ENCODE data around the gene KDM5A.

KDM5A gene

DNA sequence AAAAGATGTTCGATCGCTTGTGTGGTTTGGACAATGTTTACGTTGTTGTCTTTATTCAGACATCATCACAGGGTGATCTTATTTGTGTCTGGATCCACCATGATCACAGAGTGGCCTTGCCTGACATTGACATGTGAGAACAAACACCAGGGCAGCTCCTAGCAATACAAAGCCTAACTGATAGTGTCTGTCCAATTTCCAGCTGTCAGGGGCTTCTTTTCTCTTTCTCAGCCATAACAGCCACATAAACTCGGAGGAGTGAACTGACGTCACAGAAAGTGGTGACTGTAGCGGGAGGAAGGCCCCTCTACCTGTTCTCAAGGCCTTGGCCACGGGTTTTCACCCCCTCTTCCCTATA, 120.7 kb downstream of the KDM5A start:
- no peak for DNase-seq

DNA sequence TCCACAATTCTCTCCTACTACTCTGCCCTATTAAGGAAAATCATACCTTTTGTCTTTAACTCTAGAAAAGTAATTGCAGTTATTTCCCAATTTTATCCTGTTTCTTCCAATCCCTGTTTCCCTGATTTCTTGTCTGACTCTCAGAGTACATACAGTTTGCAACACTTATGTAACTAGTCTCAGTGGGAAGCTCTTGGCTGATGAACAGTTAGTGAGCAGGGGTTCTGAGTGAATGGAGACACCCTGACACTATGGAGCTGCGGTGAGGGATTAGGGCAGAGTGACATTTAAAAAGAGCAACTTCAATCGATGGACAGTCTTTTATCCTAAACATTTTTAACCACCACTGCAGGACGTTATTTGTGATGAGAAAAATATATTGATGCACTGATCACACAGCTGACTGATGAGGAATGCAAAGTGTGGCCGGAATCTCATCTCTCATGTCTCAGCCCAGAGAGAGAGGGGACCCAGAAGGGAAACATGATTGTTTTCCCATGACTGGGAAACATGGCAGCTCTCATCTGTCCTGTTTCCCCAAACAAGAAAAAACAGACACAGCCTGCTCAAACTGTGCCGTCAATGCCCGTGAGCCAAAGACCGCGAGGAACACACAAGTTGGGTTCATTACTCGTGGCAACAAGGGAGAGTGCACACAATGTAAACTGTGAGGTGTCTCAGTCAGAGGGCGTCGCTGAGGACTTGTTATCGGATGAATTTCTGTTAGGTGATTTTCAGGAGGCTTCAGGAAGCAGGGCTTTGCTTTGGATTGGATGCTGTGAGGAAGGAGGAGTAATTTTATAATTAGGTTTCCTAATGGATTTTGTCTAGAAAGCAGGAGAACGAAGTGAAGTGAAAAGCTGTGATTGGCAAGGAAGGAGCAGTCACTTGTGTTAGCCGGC, 121.3 kb downstream of the KDM5A start:
- DNase-seq: no peak

DNA sequence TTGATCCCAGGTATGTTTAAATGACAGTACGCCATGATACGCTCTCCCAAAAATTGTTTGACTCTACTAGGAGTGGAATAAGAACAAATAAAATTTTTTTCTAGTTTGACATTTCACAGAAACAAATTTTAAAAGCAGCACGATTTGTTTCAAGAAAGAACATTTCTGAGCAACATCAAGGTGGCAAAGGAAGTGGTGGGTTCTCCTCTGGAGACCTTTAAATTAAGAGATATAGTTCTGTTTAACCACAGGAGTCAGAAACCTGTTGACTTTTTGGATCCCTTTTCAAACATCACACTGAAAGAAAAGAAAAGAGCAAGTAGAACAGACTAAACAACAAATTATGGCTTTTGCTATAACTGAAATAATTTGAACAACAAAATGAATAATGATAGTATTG, 124.0 kb downstream of the KDM5A start:
- no peak for DNase-seq

DNA sequence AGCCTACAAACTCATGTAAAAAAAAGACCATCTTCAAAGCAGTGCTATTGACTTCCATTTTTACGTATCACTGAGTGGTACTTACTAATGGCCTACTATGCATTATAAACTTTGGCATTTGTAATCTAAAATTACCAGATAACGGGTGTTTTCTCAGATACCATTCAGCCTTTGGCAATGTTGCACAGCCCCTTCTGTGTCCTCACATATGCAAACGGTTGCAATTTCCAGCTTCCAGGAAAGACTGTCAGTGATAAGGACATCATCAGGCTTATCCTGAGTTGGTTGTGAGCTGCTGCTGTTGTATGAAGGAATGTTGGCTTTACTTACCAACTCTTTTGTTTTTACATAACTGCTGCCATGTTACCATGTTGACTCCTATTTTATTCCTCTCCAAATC, 124.9 kb downstream of the KDM5A start:
- no peak for DNase-seq

DNA sequence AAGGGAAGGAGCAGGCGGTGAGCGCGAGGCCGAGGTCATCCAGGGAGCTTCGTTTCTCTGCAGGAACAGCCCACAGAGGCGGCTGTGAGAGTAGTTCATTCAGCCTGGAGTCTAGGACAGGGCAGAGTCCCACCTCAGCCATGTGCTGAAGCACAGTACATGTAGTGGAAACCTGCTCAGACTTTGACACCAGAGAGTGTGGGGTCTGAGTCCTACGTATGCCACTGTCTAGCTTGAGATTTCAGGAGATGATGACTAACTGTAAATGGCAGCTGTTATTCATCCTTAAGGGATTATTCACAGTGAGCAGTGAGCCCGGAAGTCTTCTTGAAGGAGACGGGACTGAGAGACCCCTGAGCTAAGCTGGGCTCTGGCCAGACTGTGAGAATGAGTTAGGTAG, 125.5 kb downstream of the KDM5A start:
- no peak for DNase-seq

DNA sequence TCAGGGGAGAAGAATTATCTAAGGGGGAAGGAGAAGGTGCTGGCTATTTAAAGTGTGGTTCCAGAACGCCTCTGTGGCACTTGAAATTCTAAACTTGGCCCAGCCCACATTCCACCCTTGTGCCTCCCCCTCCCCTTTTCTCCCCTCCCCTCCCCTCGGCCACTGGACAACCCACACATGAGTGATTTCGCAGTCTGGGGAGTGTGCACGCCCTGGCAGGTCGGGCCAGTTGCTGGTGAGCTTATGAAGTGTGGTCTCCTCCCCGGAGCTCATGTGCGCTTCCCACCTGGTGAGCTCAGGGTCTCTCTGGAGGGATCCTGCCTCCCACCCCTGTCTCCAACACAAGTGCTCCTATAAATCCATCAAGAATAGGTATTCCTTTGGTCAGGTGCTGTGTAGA, 126.3 kb downstream of the KDM5A start, which contains the start of gene SLC6A13:
Gene SLC6A13, minus strand, starts transcription at position 20 of the 400 bp plus-strand sequence. CDS start 2,784 bp downstream, outside the sequence.
- DNase-seq: no peak

DNA sequence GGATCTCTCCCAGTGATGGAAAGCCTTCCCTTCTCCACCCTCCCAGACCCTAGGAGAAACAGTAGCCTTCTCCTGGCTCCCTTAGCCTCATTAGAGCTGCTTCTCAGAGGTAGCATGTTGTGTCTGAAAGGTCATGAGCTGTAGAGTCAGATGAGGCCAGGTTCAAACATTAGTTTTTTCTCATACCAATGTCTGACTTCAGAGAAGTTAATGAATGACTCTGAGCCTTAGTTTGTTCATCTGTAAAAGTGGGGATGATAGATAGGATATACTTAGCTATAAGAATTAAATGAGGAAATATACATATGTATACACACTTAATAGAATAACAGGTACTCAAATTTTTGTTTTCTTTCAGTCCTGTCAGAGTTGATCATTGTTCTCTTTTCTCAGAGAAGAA, 127.0 kb downstream of the KDM5A start:
- no peak for DNase-seq

DNA sequence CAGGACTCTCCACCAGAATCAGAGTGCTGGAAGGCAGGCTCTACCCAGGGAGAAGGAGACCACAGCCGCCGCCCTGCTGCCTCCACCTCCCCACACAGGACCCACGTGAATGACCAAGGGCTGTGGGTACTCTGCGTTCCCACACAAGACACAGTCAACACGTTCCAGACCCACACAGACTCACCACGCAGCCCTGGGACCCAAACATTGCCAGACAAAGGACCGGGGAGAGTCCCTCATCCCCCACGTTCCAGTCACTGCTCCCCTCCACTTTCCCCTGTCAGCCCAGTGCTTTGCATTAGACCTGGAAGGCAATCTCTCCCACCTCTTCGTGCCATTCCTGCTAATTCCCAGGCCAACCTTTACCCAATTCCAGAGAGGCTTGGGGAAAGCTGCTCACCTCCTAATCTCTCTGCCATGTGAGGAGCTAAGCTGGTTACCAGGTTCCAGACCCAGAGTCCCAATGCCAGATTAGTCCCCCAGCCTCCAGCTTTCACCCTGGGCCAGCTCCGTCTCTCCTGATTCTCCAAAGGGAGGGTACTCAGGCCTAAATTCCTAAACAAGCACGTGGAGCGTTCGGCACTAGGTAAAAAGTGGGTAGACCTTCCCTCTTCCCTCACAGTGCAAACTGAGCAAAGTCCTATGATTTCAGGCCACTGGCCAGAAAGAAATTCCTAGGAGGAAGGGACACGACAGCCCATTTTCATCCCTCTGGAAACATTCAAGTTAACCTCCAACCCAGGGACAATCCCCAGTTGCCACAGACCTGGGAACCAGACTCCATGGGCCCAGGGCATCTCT, 131.4 kb downstream of the KDM5A start:
- DNase-seq: no peak

DNA sequence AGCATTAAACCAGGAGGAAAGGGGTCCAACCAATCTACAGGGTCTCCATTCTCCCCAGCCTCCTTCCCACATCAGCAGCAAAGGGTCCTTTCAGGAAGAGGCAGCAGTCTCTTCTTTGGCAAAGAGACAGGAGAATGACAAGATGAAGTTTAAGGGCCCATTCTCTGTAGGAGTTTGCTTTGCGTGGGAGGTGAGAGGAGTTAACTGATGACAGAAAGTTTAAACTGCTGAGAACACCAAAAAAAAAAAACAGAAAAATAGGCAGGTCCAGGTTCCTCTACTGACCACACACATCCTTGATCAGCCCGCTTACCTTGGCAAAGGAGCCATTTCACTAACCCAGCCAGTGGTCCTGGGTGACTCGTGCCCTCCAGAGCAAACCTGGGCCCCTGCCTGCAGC, 132.2 kb downstream of the KDM5A start:
- no peak for DNase-seq

DNA sequence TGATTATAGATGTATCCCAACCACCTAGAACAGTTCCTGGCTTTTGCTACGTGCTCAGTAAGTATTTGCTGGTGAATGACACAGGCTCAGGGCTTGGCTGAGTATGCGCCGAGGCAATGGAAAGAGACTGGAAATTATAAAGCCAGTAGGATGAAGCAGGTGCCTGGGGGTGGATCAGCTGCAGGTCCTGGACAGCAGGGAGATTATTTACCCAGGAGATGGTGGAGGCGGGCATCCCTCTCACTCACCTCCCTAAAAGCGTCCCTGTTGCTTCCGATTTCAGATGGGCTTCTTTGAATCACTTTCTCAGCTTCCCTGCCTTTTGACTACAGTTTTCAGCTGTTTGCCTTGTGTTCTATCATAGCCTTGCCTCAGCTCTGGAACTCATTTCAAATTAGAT, 132.9 kb downstream of the KDM5A start:
- no peak for DNase-seq

DNA sequence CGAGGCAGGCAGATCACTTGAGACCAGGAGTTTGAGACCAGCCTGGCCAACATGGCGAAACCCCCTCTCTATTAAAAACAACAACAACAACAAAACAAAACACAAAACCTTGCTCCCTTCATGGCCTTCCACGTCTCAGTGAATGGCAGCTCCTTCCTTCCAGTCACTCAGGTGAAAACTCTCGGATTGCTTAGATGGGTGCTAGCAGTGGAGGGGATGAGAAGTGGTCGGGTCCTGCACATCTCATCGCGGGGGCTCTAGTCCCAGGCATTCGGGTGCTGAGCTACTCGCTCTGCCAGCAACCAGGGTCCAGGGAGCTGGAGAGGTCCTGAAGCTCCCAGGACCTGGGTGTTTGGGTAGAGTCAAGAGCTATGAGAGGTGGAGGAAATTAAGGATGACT, 134.2 kb downstream of the KDM5A start:
- DNase-seq: no peak

DNA sequence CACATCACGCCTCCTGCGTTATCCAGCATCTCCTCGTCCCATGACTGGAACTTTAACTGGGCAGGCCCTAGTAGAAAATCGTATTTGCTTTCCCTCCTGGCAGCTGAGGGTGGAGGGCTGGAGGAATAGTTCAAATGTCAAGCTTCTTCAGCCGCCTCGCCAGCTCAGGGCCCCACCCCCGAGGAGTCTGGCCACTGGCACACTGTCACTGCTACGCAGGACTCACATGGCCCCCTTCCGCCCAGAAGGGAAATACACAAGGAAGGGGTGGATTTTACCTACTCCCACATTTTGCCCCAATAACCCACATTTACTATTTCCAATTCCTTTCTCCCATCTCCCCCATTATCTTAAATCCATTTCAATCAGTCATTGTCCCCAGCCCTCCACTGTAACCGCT, 135.1 kb downstream of the KDM5A start:
- no peak for DNase-seq

DNA sequence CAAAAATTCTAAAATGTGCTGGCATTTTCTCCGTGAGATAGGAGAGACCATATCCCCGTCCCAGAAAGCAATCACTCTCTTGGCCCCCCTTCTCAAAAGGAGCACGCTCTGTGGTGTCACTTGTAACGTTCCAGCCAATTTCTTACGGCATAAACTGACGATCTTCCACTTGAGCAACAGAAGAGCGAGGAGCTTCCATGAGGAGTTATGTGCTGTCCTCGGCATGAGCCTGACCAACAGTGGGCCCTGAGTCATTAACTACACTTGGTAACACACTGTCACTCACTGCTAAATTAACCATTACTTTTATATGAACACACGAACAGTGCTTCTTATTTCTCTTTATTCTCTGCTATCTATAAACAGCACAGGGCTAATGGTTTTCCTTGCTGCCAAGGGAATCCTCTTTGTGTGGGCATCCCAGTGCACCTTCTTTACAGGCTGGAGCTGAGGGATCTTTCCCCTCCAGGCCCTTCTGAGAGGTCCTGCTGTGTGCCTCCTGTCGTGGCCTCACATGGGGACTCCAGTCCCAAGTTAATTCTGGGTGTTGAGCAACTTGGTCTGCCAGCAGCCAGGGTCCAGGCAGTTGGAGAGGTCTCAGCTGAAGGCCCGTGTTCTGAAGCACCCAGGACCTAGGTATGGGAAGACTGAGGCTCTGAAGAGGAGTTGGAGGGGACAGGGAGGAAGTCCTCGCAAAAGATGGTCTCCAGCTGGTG, 135.8 kb downstream of the KDM5A start:
- DNase-seq: no peak

DNA sequence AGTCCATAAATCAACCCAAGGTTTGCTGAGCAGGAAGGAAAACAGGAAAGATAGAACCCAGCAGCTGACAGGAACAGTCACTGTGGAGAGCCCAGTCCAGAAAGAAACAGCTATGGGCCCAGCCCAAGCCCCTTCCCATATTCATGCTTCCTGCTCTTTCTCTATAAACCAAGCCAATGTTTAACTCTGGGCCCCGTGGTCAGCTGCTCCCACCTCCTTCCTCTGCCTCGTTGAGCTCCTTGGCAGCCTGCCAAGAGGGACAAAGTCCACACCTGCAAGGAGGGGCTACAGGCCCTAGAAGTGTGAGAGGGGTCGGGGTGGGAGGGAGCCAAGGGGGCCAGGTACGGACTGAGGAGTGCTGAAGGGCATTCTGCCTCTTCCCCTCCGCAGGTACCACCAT, 136.5 kb downstream of the KDM5A start:
- DNase-seq: no peak

DNA sequence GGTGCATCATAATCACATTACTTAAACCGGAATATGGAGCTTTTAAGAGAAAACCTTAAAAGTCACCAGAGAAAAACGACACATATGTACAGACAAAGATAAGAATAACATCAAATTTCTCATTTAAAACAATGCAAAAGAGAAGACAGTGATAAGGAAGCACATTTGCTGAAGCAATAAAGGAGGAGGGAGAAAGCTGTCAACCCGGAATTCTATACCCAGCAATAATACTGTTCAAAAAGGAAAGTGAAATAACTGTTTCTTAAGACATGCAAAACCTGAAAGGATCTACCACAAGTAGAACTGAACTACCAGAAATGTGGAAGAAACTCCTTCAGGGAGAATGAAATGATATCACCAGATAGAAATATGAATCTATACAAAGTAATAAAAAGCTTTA, 141.8 kb downstream of the KDM5A start:
- DNase-seq: no peak

DNA sequence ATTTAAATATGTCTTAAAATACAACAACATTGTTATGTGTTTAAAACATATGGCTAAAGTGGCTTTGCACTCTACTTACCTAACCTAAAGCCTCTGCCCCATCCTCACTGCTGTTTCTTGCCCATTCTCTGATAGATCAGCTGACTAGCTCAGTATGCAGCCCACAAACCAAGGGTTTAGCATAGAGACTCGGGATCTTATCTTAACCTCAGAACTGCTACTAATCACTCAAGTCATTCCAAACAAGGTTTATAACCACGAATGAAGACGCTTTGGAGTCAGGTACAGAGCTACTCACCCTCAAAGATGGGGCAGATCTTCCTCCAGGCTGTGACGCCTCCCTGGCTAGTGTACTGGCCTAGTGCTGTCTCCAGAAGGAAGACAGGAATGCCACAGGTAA, 145.7 kb downstream of the KDM5A start:
- DNase-seq: no peak

DNA sequence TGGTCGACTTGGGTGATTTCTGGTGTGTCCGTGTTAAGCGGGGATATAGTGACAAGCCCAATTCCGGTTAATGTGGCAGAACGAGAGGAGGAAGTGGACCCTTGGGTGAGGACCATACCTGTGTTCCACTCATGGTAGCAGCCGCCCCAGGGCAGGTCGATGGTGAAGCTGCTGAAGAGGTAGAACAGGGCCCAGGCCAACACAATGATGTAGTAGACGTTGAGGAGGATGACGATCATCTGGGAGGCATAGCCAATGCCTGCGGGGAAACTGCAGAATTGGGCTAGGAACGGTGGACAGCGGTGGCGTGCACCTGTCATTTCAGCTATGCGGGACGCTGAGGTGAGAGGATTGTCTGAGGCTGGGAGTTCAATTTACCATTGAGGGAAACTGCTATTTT, 146.6 kb downstream of the KDM5A start:
- DNase-seq: no peak

DNA sequence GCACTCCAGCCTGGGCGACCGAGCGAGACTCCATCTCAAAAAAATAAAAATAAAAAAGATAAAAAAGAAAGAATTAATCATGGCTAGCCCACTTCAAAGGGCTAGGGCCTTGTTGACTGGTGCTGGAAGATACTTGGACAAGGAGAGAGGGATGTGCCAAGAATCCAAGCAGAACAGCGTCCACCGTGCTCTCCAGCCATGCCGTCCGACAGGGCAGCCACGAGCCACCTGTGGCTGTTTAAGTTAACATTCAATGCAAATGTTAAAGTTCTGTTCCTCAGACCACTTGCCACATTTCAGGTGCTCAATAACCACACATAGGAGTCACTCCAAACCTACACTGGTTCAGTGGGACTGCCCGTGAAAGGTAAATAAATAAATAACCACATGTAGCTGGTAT, 147.9 kb downstream of the KDM5A start:
- DNase-seq: no peak

DNA sequence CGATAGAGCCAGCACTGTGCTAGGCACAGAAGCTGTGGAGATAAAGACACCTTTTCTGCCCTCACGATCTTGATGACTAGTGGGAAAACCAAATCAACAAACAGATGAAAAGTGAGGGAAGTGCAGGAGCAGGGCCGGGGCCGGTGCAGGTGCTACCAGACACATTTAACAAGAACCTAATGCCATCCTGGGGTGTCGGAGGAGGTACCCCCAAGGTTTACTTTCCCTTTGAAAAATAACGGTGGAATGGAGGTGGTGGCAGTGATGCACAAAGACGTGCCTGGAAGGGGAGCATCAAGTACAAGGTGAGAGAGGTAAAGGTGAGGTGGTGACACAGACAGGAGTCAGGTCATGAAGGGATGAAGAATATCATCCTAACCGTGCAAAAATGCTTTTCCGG, 148.6 kb downstream of the KDM5A start:
- no peak for DNase-seq

DNA sequence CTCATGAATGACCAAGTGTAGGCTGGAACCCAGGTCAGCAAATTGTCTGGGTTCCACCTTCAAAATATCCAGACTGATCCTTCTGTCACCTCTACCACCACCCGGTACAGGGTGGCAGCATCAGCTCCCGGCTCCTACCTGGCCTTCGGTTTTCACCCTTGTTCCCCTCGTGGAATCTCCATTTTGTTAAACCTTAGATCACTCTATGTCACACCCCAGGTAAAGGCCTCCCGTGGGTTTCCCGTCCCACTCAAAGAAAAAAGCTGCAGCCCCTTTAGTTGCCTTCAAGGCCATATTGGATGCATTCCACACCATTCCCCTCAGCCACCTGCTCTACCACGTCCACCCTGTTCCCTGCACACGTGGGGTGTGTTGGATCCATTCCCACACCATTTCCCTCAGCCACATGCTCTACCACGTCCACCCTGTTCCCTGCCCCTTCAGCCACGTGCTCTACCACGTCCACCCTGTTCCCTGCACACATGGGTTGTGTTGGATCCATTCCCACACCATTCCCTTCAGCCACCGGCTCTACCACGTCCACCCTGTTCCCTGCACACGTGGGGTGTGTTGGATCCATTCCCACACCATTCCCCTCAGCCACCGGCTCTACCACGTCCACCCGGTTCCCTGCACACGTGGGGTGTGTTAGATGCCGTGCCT, 150.3 kb downstream of the KDM5A start:
- no peak for DNase-seq

DNA sequence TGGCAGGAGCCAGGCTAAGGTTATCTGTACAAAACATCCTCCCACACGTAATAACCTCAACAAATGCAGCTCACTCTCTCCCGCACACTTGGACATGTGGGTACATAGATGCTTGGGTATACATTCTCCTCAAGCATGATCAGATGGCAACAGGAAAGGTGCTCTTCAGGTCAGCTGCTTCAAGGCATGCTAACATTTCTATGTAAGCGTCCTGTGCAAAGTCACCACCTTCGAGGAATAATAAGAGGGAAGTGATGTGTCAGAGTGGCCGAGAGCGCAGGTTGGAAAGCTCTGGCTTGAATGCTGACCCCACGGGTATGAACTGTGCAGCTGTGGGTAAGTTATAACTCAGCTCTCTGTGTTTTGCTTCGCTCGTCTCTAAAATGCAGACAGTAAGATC, 151.0 kb downstream of the KDM5A start:
- no peak for DNase-seq

DNA sequence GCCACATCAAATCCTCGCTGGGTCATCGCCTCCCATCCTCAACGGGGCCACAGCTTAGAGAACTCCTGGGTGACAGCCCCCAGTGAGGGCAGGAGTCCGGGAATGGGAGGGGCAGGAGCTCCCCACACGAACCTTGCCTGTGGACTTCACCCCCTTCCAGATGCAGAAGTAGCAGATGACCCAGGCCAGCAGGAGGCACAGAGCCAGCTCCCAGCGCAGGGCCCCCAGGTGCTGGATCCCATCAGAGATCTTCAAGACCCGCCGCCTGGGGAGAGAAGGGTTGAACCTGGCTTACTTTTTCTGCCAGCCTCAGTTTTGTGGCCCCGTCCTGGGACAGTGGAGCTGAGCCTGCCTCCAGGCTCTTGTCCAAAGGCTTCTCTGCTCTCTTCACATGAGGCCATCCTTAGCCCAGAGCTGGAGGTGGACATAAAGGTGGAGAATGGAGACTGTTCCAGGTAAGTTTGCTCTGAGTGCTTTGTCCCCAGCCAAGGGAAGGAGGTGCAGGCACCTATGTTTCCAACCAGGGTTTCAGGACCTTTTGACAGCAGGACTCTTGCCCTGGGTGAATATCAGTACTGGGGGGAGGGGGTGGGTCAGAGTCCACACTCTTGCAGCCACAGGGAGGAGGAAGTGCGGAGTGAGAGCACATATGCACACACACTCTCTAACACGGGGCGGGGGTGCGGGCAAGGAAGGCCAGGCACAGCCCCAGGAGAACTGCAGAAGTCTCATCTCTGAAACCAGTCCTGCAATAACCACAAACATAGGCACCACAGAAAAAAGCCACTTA, 151.9 kb downstream of the KDM5A start:
- DNase-seq: no peak
